Neural cell (in vitro differentiated cells): ENCODE measurements around the gene CLDN7. TPM values are rescaled to one million over a fixed set of nuclear protein-coding genes. Genes with fewer than 3 reads are reported as not detected.

Experiments
- H2AFZ ChIP-seq: fragments of 200-600, 300-800 bp; sonication (generic), shearing (Covaris generic); 2 replicates; pipeline ENCODE4 v1.6.0; 2014; ENCODE audit warnings: low read depth, mild to moderate bottlenecking, antibody characterized with exemption, low read length, moderate library complexity
- H3F3A ChIP-seq: fragments of 200-600 bp; shearing (Covaris generic); 2 replicates; pipeline ENCODE4 v1.6.1; 2016; ENCODE audit warnings: mild to moderate bottlenecking, moderate library complexity, mixed read lengths, antibody characterized with exemption, low read length; ENCODE audit not compliant: insufficient read depth, poor library complexity, severe bottlenecking
- H3K27ac ChIP-seq: fragments of 200-600, 300-800 bp; sonication (generic), shearing (Covaris generic); 2 replicates; pipeline ENCODE4 v1.5.1; 2014; ENCODE audit warnings: mild to moderate bottlenecking, low read length, moderate library complexity
- H3K27me3 ChIP-seq: fragments of 300-800, 200-600 bp; sonication (generic), shearing (Covaris generic); 2 replicates; pipeline ENCODE4 v1.6.0; 2014; ENCODE audit warnings: mild to moderate bottlenecking, low read depth, low read length, moderate library complexity; ENCODE audit not compliant: insufficient read depth
- H3K36me3 ChIP-seq: fragments of 300-800, 200-600 bp; sonication (generic), shearing (Covaris generic); 2 replicates; pipeline ENCODE4 v1.5.1; 2014; ENCODE audit warnings: mild to moderate bottlenecking, antibody characterized with exemption, low read length, moderate library complexity; ENCODE audit not compliant: insufficient read depth
- H3K4me2 ChIP-seq: fragments of 300-800, 200-600 bp; sonication (generic), shearing (Covaris generic); 2 replicates; pipeline ENCODE4 v1.6.0; 2014; ENCODE audit warnings: mild to moderate bottlenecking, low read length
- H3K4me3 ChIP-seq: fragments of 300-800, 200-600 bp; sonication (generic), shearing (Covaris generic); 2 replicates; pipeline ENCODE4 v1.5.1; 2014; ENCODE audit warnings: mild to moderate bottlenecking, low read length, moderate library complexity
- H3K79me2 ChIP-seq: fragments of 200-600 bp; shearing (Covaris generic); replicated peaks from 2 replicates; pipeline ENCODE4 v1.6.0; 2014; ENCODE audit warnings: mild to moderate bottlenecking, low read length, moderate library complexity; ENCODE audit not compliant: insufficient read depth
- H3K9ac ChIP-seq: fragments of 300-800, 200-600 bp; sonication (generic), shearing (Covaris generic); 2 replicates; pipeline ENCODE4 v1.6.1; 2016; ENCODE audit warnings: mild to moderate bottlenecking, low read length, mixed read lengths
- H3K9me2 ChIP-seq: fragments of 200-600 bp; shearing (Covaris generic); 2 replicates; pipeline ENCODE4 v1.6.1; 2016; ENCODE audit warnings: mild to moderate bottlenecking, low read length, mixed read lengths; ENCODE audit not compliant: insufficient read depth
- H3K9me3 ChIP-seq: fragments of 200-600, 300-800 bp; sonication (generic), shearing (Covaris generic); 2 replicates; pipeline ENCODE4 v1.6.1; 2016; ENCODE audit warnings: mild to moderate bottlenecking, mixed run types, low read length, moderate library complexity, mixed read lengths
- H4K20me1 ChIP-seq: fragments of 200-600 bp; shearing (Covaris generic); 2 replicates; pipeline ENCODE4 v1.6.1; 2016; ENCODE audit warnings: mild to moderate bottlenecking, mixed run types; ENCODE audit not compliant: insufficient read depth
- CTCF ChIP-seq: fragments of 450-650 bp; IDR thresholded peaks from 2 replicates; pipeline ENCODE4 v1.5.1; 2014; ENCODE audit warnings: antibody characterized with exemption, mild to moderate bottlenecking, moderate library complexity; ENCODE audit not compliant: poor library complexity, severe bottlenecking
- EP300 ChIP-seq: fragments of 450-650 bp; conservative IDR thresholded peaks from 2 replicates; pipeline ENCODE4 v1.6.1; 2014; ENCODE audit warnings: antibody characterized with exemption, mild to moderate bottlenecking, moderate library complexity; ENCODE audit not compliant: poor library complexity, severe bottlenecking
- EZH2 ChIP-seq: fragments of 200-600, 300-800 bp; shearing (Covaris generic), sonication (generic); IDR thresholded peaks from 2 replicates; pipeline ENCODE4 v1.6.1; 2014; ENCODE audit warnings: antibody characterized with exemption, low read length, borderline replicate concordance, mild to moderate bottlenecking; ENCODE audit not compliant: insufficient read depth, poor library complexity, severe bottlenecking
- MXI1 ChIP-seq: fragments of 450-650 bp; conservative IDR thresholded peaks from 2 replicates; pipeline ENCODE4 v1.6.1; 2014; ENCODE audit warnings: antibody characterized with exemption, mild to moderate bottlenecking; ENCODE audit not compliant: poor library complexity, severe bottlenecking
- POLR2AphosphoS5 ChIP-seq: IDR thresholded peaks from 2 replicates; pipeline ENCODE4 v1.6.1; 2012
- RAD21 ChIP-seq: fragments of 450-650 bp; conservative IDR thresholded peaks from 2 replicates; pipeline ENCODE4 v1.6.1; 2014; ENCODE audit warnings: antibody characterized with exemption, mild to moderate bottlenecking, moderate library complexity
- REST ChIP-seq: IDR thresholded peaks from 2 replicates; pipeline ENCODE4 v1.6.1; 2012; ENCODE audit warnings: borderline replicate concordance
- SMC3 ChIP-seq: fragments of 450-650 bp; conservative IDR thresholded peaks from 2 replicates; pipeline ENCODE4 v1.6.1; 2014; ENCODE audit warnings: antibody characterized with exemption, mild to moderate bottlenecking, moderate library complexity; ENCODE audit not compliant: poor library complexity
- TAF1 ChIP-seq: IDR thresholded peaks from 2 replicates; pipeline ENCODE4 v1.6.1; 2012; ENCODE audit warnings: low read depth
- polyA plus RNA-seq: library from polyadenylated mRNA; depleted of rRNA; stranded (reverse); fragments of >200 nt; gene quantifications from 2 replicates; pipeline ENCODE4 v1.2.3, GENCODE V29; 2014

Gene CLDN7
- polyA plus RNA-seq, 1 donor from 2014 or later = 0.27 TPM

- Histone ChIP-seq H4K20me1 (no peaks in the 10 kb centered on the region), H3K36me3 (no peaks in the 10 kb centered on the region), H3K9ac (no peak overlapping the region), H3F3A (no peaks in the 10 kb centered on the region), H3K27ac (no peak overlapping the region), H3K27me3 (peaks cover 49% of the 10 kb centered on the region), H3K9me3 (no peaks in the 10 kb centered on the region), H2AFZ (no peak overlapping the region), H3K9me2 (no peaks in the 10 kb centered on the region), H3K4me2 (no peak overlapping the region), H3K79me2 (no peaks in the 10 kb centered on the region), H3K4me3 (peak overlapping the region; percentile 66)
- TF ChIP-seq EZH2 (no peak), TAF1 (no peak), POLR2AphosphoS5 (no peak), REST (no peak), MXI1 (no peak), SMC3 (no peak), RAD21 (no peak), CTCF (no peak), EP300 (no peak)
Measured at GRCh38 chr17:7293816-7294613, 31.7 kb upstream of the CLDN7 start.

GRCh38 chr17:7293159-7293558, 30.9 kb upstream of the CLDN7 start:
- Histone ChIP-seq H2AFZ (no peak overlapping the region), H3K4me2 (no peak overlapping the region), H3K27ac (no peak overlapping the region), H3K36me3 (no peaks in the 10 kb centered on the region), H3K9me3 (no peaks in the 10 kb centered on the region), H3K9ac (no peak overlapping the region), H3K9me2 (no peaks in the 10 kb centered on the region), H3K4me3 (no peak overlapping the region), H3F3A (no peaks in the 10 kb centered on the region), H4K20me1 (no peaks in the 10 kb centered on the region), H3K27me3 (peaks cover 49% of the 10 kb centered on the region), H3K79me2 (no peaks in the 10 kb centered on the region)
- no peak for TF ChIP-seq POLR2AphosphoS5
- TF ChIP-seq REST = no peak
- no peak for TF ChIP-seq EZH2
- TF ChIP-seq TAF1 = no peak
- TF ChIP-seq CTCF = no peak
- TF ChIP-seq RAD21 = no peak
- TF ChIP-seq SMC3 = no peak
- TF ChIP-seq MXI1 = no peak
- no peak for TF ChIP-seq EP300
